Esophagus mucosa (tissue), 1 donor: ENCODE results near the gene TAGLN2. TPM values are rescaled to one million over a fixed set of nuclear protein-coding genes. Genes with fewer than 3 reads are reported as not detected.

Experiments used
- ATAC-seq: fragments of 200-7000 bp; cut with Tn5 transposase; one replicate; pipeline ENCODE4 v1.9.1; 2020
- total RNA-seq: library from RNA; stranded (reverse); gene quantifications from one replicate; pipeline ENCODE4 v1.2.4, GENCODE V29; 2023
- donor health status: DM: yes; HTN: yes; CAD: no.

TAGLN2 gene
- total RNA-seq, 1 donor from 2014 or later, result 406 TPM

GRCh38 chr1:159935305-159935704 lies 10.0 kb upstream of the TAGLN2 start:
- no peak for ATAC-seq

DNA sequence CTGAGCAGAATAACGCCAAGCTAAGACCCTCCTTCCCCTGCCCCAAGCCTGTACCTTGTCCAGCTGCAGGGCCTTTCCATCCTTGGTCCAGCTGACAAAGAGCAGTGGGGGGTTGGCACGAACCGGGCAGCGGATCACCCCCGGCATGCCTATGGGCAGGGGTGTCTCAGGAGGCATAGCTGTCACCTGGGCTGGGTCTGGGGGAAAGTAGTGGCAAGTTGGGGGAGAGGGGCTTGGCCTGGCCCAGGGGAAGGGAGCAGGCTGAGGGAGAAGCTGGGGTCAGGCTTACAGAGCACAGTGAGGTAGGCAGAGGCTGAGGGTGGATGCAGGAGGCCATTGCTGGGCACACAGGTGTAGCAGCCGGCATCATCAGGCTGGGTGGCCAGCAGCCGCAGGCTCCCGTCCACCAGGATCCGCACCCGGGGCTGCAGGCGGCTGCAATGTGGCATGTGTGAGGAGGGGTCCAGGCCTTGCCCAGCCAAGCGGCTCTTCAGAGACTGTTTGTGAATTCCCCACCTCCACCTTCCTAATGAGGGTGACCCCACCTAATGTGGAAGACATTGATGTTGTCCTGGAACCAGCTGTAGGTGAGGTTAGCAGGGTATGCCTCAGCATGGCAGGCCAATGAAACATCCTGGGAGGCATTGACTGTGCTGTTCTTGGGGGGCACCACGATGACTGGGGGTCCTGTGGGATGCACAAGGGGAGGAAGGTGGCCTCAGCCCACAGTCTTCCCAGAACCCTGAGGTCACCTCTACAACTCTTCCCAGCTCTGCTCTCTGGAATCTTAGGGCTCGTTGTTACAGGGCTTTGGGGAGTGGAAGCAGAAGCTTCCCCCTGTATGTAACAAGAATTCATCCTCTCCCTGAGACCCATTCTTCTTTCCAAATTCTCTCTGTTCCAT lies 9.1 kb upstream of the TAGLN2 start:
- no peak for ATAC-seq

DNA sequence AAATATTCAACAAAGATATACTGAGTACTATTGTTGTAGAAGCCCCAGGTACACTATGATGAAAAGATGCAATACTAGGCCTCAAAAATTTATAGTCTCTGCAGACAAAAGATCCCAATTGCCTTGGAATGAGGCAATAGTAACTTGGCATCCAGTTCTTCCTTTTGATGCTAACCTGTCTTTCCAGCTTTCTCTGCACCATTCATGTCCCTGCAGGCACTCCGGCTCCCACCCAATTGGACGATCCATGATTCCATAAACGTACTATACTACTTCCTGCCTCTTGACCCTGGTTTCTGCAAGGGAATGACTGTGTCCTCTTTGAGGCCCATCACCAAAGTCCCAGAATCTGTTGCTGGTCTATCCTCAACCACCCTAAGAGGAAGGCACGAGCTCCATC lies 8.0 kb upstream of the TAGLN2 start:
- ATAC-seq, result peak; percentile 59

DNA sequence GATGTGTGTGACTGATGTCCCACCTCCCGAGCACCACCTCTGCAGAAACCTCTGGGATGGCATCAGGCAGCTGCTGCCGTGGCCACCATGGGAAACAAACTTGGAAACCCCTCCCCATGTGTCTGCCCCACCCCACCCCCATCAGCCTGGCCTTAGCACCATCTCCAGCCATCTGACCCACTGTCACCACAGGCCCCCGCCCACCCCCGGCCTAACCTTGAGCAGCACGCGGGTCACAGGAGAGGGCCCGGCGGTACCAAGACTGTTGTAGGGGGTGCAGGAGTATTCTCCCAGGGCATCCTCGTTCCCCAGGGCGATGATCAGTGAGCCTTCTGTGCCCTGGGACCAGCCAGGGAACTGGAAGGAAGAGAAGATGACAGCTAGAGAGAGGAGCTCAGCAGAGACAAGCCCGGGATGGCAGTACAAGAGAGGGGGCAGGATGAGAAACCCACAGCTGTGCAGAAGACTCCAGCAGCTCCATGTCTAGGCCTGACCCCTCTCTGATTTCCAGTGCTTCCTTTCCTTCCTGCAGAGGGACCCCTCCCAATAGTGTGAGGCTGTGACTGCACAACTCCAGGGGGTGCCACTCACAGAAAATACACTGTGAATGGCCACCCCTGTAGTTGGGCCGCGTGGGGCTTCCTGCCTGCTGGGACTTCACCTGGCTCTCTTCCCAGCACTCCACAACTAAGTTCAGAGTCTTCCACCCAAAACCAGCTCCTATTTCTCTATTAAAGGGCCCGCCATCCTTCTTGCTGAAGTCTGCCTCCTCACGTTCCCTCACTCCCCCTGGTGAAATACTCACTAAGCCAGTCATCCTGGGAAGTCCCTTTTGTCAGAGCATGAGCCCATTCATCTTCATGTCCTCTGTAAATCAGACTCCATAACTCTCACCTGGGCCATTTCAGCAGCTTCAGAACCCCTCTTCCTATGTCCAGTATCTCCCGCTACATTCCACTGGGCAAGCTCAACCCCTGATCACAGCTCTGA lies 7.3 kb upstream of the TAGLN2 start:
- no peak for ATAC-seq

GRCh38 chr1:159931795-159932173 lies 6.5 kb upstream of the TAGLN2 start:
- no peak for ATAC-seq

DNA sequence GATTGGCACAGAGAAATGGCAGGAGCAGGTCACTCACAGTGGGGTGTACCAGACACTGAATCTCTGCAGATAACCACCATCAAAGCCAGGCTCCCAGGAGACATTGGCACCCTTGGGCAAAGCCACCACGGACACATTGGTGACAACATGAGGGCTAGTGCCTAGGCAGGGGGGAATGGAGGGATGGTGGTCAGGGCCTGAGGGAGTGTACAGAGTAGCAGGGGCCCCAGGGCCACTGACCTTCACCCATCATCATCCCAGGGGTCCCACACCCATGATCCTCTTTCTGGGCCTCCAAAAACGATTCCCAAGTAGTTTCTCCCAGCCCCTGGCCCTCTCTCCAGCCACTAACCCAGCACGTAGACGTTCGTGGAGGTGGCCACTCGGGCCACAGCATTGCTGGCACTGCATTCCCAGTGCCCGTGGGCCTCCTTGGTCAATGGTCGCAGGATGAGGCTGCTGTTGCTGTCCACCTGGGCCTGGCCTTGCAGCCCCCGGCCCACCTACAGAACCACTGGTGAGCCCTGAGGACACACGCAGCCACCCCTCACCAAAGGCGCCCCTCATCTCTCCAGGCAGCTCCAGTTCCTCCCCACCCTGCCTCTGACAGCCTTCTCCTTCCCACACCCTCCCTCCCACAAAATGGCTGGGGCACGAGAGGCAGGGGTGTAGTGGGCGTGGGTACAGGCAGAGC lies 5.9 kb upstream of the TAGLN2 start:
- ATAC-seq, result no peak

- ATAC-seq, result no peak
Observed at GRCh38 chr1:159930634-159931033, 5.3 kb upstream of the TAGLN2 start.

GRCh38 chr1:159930216-159930615 lies 4.9 kb upstream of the TAGLN2 start:
- no peak for ATAC-seq

GRCh38 chr1:159929155-159930051 lies 4.1 kb upstream of the TAGLN2 start:
- ATAC-seq, result peak; percentile 50

GRCh38 chr1:159928491-159929050 lies 3.3 kb upstream of the TAGLN2 start:
- ATAC-seq, result no peak

- no peak for ATAC-seq
Observed at GRCh38 chr1:159927849-159928431, 2.6 kb upstream of the TAGLN2 start.

GRCh38 chr1:159927211-159927848 lies 2.0 kb upstream of the TAGLN2 start:
- ATAC-seq, result no peak

DNA sequence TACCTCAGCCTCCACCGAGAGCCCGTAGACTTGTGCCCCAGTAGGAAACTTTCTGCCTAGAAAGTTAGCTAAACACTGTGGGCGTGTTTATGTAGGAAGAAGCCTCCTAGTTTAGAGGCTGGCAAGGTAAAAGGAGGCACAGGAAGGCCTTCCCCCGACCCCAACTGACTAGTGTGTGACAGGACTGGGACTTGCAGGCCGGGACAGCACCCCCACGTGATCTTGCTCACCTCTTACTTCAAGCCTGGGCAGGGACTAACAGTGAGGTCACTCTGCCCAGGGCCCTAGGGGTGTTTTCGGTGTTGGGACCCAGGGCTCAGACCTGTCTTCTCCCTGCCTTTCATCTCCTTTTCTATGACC lies 392 bp upstream of the TAGLN2 start:
- ATAC-seq, result peak; percentile 47

DNA sequence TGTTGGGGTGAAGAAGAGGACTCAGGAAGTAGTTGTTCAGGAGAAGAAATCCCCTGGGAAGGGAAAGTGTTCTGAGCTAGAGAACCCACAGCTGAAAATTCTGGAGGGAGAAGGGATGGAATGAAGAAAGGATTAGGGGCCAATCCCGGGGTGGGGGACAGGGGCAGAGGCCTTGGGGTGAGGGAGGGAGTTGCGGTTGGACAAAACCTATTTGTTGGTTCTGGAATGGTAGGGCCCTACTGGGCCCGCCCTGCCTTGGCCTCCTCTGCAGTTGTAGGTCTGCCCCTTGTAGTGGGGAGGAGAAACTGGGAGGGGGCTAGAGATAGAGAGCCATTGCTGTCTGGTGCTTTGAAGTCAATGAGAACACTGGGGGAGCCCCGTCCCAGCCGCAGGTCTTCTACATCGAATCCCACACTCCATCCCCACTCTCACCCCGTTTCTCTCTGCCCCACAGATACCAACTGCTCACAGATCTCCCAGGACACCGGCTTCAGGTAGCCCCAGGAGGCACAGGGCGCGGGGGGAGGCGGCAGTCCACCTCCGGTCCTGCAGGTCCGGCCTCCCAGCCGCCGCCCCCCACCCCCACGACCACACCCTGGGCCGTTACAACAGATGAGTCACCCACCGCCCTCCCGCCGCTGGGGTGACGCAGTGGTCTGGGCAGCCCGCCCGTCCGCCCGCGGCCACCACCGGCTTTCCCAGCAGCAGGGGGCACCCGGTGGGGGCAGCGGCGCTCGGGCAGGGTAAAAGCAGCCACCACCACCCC lies 1.1 kb downstream of the TAGLN2 start:
- peak; percentile 67 for ATAC-seq

DNA sequence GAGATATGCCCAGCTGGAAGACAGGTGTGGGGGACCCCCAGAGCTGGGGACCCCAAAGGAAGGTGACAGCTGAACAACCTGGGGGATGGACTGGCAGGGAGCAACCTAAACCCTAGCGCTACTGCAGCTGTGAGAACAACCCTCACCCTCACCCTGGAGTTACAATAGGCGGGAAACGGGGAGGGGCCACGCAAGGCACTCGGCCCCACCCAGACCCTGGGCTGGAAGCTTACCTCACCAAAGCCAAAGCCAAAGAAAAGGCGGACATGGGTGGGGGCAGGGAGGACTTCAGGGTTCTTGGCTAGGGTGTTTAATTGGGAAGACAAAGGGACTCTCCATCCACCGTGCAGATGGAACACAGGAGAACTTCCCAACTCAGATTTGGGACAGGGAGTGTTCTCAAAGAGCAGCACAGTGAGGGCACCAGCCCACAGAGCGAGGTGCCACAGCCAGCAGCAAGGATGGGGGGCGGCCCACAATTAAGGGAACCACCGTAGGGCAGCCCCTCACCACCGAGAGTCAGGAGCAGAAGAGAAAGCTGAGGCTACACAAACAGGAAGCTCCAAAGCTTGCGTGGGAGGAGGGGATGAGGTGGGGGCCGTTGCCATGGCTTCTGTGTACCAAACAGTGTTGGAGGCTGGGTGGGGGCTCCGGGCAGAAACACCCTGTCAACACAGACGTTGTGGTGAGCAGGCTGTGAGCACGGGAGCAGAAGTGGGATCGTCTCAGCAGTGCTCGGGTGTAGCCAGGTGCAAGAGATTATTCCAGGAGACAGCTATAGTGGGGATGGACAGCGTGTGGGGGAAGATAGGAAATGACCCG lies 1.9 kb downstream of the TAGLN2 start:
- ATAC-seq, result peak; percentile 68

GRCh38 chr1:159922511-159923202 lies 2.6 kb downstream of the TAGLN2 start:
- no peak for ATAC-seq

DNA sequence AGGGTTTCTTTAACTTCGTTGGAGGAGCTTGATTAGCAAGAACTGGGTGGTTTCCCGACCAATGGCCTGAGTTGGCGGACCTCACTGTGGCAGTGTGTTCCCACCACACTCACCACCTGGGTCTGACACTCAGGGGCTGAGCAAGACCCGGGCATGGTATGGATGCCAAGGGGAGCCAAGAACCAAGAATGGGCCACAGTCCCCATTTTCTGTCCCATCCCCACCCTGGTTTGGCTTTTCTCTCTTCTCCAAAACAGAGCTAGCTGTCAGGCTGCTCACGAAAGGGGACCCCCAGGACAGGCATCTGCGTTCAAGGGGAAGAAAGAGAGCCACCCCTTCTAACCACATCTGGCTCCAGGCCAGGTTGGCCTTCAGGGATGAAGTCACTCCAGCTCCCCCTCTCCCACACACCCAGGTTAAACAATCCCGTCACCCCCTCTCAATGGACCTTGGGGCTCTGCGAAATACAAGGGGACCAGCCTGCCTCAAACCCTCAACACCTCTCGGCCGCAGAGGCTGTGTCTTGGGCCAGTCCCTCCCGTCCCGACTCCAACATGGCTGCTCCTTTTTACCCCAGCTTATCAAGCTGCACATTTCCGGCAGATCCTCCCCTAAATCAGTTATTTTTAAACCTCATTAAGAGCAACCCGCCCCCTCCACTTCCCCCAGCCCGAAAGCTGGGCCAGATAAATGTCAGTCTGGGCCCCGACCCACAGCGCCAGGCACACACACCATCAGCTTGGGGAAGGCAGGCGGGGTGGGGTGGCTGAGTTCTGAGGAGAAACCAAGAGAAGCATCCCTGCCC lies 3.4 kb downstream of the TAGLN2 start:
- no peak for ATAC-seq
